Mesenchymal stem cell (in vitro differentiated cells and primary cell): ENCODE data around the gene ALDH16A1.

Source experiments
- DNase-seq: peaks from one replicate; pipeline ENCODE4 v3.0.0-alpha.2; 2013
- H2AFZ ChIP-seq: one replicate; pipeline ENCODE4 v1.6.1; 2013; ENCODE audit warnings: low read depth, mild to moderate bottlenecking, control low read depth, inconsistent platforms, low read length, moderate library complexity
- H2AK5ac ChIP-seq: 2 replicates; pipeline ENCODE4 v1.6.1; 2013; ENCODE audit warnings: low read length, moderate library complexity, mild to moderate bottlenecking, inconsistent platforms; ENCODE audit not compliant: severe bottlenecking
- H2BK120ac ChIP-seq: one replicate; pipeline ENCODE4 v1.6.1; 2013; ENCODE audit warnings: low read depth, mild to moderate bottlenecking, inconsistent platforms, low read length, moderate library complexity
- H2BK12ac ChIP-seq, 2 experiments: one replicate each; pipeline ENCODE4 v1.6.1; 2013; ENCODE audit warnings: inconsistent platforms in 2 of 2, low read length in 2 of 2, mild to moderate bottlenecking in 2 of 2, moderate library complexity in 2 of 2, control low read depth in 1 of 2
- H2BK15ac ChIP-seq: one replicate; pipeline ENCODE4 v1.6.1; 2013; ENCODE audit warnings: mild to moderate bottlenecking, low read depth, inconsistent platforms; ENCODE audit not compliant: poor library complexity, severe bottlenecking
- H2BK5ac ChIP-seq: 2 replicates; pipeline ENCODE4 v1.6.1; 2013; ENCODE audit warnings: low read depth, mild to moderate bottlenecking, low read length, control low read depth, inconsistent platforms; ENCODE audit not compliant: poor library complexity, severe bottlenecking
- H3K14ac ChIP-seq, 2 experiments: one replicate each; pipeline ENCODE4 v1.6.1; 2013; ENCODE audit warnings: inconsistent platforms in 2 of 2, low read length in 2 of 2, control low read depth in 1 of 2, mild to moderate bottlenecking in 1 of 2, moderate library complexity in 1 of 2
- H3K18ac ChIP-seq, 2 experiments: one replicate each; pipeline ENCODE4 v1.6.1; 2013; ENCODE audit warnings: inconsistent platforms in 2 of 2, low read length in 2 of 2, control low read depth in 1 of 2, low read depth in 1 of 2, mild to moderate bottlenecking in 1 of 2
- H3K23ac ChIP-seq, 2 experiments: one replicate each; pipeline ENCODE4 v1.6.1; 2013; ENCODE audit warnings: inconsistent platforms in 2 of 2, low read length in 2 of 2, mild to moderate bottlenecking in 2 of 2, moderate library complexity in 2 of 2, control low read depth in 1 of 2
- H3K27ac ChIP-seq: 2 replicates; pipeline ENCODE4 v1.5.1; 2013; ENCODE audit warnings: mild to moderate bottlenecking, moderate library complexity, low read length, control low read depth, inconsistent platforms; ENCODE audit not compliant: poor library complexity, severe bottlenecking
- H3K27me3 ChIP-seq, 2 experiments: 2 replicates each; pipeline versions ENCODE4 v1.6.1 to v1.7.0; 2013; ENCODE audit warnings: low read length in 2 of 2, mild to moderate bottlenecking in 2 of 2, moderate library complexity in 2 of 2, control low read depth in 1 of 2, inconsistent platforms in 1 of 2; ENCODE audit not compliant: control insufficient read depth in 1 of 2, insufficient read depth in 1 of 2
- H3K36me3 ChIP-seq, 2 experiments: 2 replicates each; pipeline versions ENCODE4 v1.6.1 to v1.7.0; 2013; ENCODE audit warnings: low read length in 2 of 2, control low read depth in 1 of 2, inconsistent platforms in 1 of 2, low read depth in 1 of 2, mild to moderate bottlenecking in 1 of 2; ENCODE audit not compliant: insufficient read depth in 2 of 2, control insufficient read depth in 1 of 2
- H3K4ac ChIP-seq, 2 experiments: one replicate each; pipeline ENCODE4 v1.6.1; 2013; ENCODE audit warnings: inconsistent platforms in 2 of 2, low read length in 2 of 2, mild to moderate bottlenecking in 2 of 2, moderate library complexity in 2 of 2, control low read depth in 1 of 2, low read depth in 1 of 2
- H3K4me1 ChIP-seq: 2 replicates; pipeline ENCODE4 v1.6.1; 2013; ENCODE audit warnings: low read depth, low read length, control low read depth; ENCODE audit not compliant: control insufficient read depth, insufficient read depth
- H3K4me2 ChIP-seq: 2 replicates; pipeline ENCODE4 v1.6.1; 2013; ENCODE audit warnings: low read length, mild to moderate bottlenecking, inconsistent platforms; ENCODE audit not compliant: poor library complexity, severe bottlenecking
- H3K4me3 ChIP-seq, 2 experiments: 2 replicates each; pipeline versions ENCODE4 v1.5.1 to v1.7.0; 2013; ENCODE audit warnings: low read length in 2 of 2, mild to moderate bottlenecking in 2 of 2, control low read depth in 1 of 2, low read depth in 1 of 2; ENCODE audit not compliant: insufficient read depth in 1 of 2
- H3K79me1 ChIP-seq: replicated peaks from 2 replicates; pipeline ENCODE4 v1.6.1; 2013; ENCODE audit warnings: mild to moderate bottlenecking, control low read depth, low read length, inconsistent platforms; ENCODE audit not compliant: poor library complexity, severe bottlenecking
- H3K9ac ChIP-seq: 2 replicates; pipeline ENCODE4 v1.7.0; 2013; ENCODE audit warnings: mild to moderate bottlenecking, low read length, moderate library complexity
- H3K9me3 ChIP-seq: 2 replicates; pipeline ENCODE4 v1.7.0; 2013; ENCODE audit warnings: mild to moderate bottlenecking, low read length; ENCODE audit not compliant: control insufficient read depth
- H4K8ac ChIP-seq: one replicate; pipeline ENCODE4 v1.6.1; 2013; ENCODE audit warnings: inconsistent platforms, mild to moderate bottlenecking, low read length, moderate library complexity
- H4K91ac ChIP-seq: one replicate; pipeline ENCODE4 v1.6.1; 2013; ENCODE audit warnings: mild to moderate bottlenecking, low read length, inconsistent platforms
- WGBS: methylation state at CpG from one replicate; pipeline ENCODE4 v1.1.7; 2013; ENCODE audit warnings: mixed read lengths; 5-methylcytosine and 5-hydroxymethylcytosine counted together

ALDH16A1 gene

GRCh38 chr19:49432141-49433073 lies 20.6 kb upstream of the ALDH16A1 start:
- no peaks in the 10 kb centered on the region for H3K9me3 ChIP-seq
- H2BK15ac ChIP-seq = peak overlapping the region; percentile 74
- no peak overlapping the region for H3K4ac ChIP-seq
- H3K14ac ChIP-seq = no peak overlapping the region
- WGBS = 42% methylated on average over 63 of the region's 63 CpGs
- H2BK12ac ChIP-seq = no peak overlapping the region
- DNase-seq = no peak
- H4K91ac ChIP-seq = no peak overlapping the region
- H3K27me3 ChIP-seq = peaks cover 57 to 77% of the 10 kb centered on the region in 2 experiments
- no peaks in the 10 kb centered on the region for H3K36me3 ChIP-seq
- H3K27ac ChIP-seq = no peak overlapping the region
- no peak overlapping the region for H3K9ac ChIP-seq
- H2AK5ac ChIP-seq = no peak overlapping the region
- H4K8ac ChIP-seq = no peak overlapping the region
- H2BK120ac ChIP-seq = no peak overlapping the region
- H3K23ac ChIP-seq = no peak overlapping the region
- H2BK5ac ChIP-seq = no peak overlapping the region
- H3K4me2 ChIP-seq = no peak overlapping the region
- H3K79me1 ChIP-seq = no peaks in the 10 kb centered on the region
- no peak overlapping the region for H2AFZ ChIP-seq
- no peak overlapping the region for H3K4me3 ChIP-seq
- H3K4me1 ChIP-seq = peaks cover 13% of the 10 kb centered on the region
- no peak overlapping the region for H3K18ac ChIP-seq

GRCh38 chr19:49433240-49433901 lies 19.7 kb upstream of the ALDH16A1 start:
- H3K4me1 ChIP-seq = peaks cover 6% of the 10 kb centered on the region
- H3K27ac ChIP-seq = no peak overlapping the region
- H3K4me3 ChIP-seq = no peak overlapping the region
- H3K14ac ChIP-seq = no peak overlapping the region
- H3K4ac ChIP-seq = no peak overlapping the region
- H3K9me3 ChIP-seq = no peaks in the 10 kb centered on the region
- no peak overlapping the region for H4K8ac ChIP-seq
- no peaks in the 10 kb centered on the region for H3K79me1 ChIP-seq
- H2AK5ac ChIP-seq = no peak overlapping the region
- DNase-seq = no peak
- no peak overlapping the region for H2BK15ac ChIP-seq
- H2BK120ac ChIP-seq = no peak overlapping the region
- H4K91ac ChIP-seq = no peak overlapping the region
- no peaks in the 10 kb centered on the region for H3K36me3 ChIP-seq
- 78% methylated on average over 31 of the region's 31 CpGs for WGBS
- no peak overlapping the region for H3K4me2 ChIP-seq
- H2BK12ac ChIP-seq = no peak overlapping the region
- H2AFZ ChIP-seq = no peak overlapping the region
- no peak overlapping the region for H3K23ac ChIP-seq
- H3K27me3 ChIP-seq = peaks cover 59 to 77% of the 10 kb centered on the region in 2 experiments
- H2BK5ac ChIP-seq = no peak overlapping the region
- no peak overlapping the region for H3K9ac ChIP-seq
- no peak overlapping the region for H3K18ac ChIP-seq

- H2BK120ac ChIP-seq = no peak overlapping the region
- no peaks in the 10 kb centered on the region for H3K79me1 ChIP-seq
- H3K4me3 ChIP-seq = no peak overlapping the region
- no peak overlapping the region for H3K23ac ChIP-seq
- no peak for DNase-seq
- H4K8ac ChIP-seq = no peak overlapping the region
- H3K4ac ChIP-seq = no peak overlapping the region
- no peak overlapping the region for H2BK5ac ChIP-seq
- no peak overlapping the region for H2BK12ac ChIP-seq
- no peak overlapping the region for H3K4me2 ChIP-seq
- H2AFZ ChIP-seq = no peak overlapping the region
- H2AK5ac ChIP-seq = no peak overlapping the region
- H3K36me3 ChIP-seq = no peaks in the 10 kb centered on the region
- H3K9me3 ChIP-seq = no peaks in the 10 kb centered on the region
- H4K91ac ChIP-seq = no peak overlapping the region
- no peak overlapping the region for H3K14ac ChIP-seq
- peaks cover 3% of the 10 kb centered on the region for H3K4me1 ChIP-seq
- H3K27me3 ChIP-seq = peaks cover 60 to 77% of the 10 kb centered on the region in 2 experiments
- no peak overlapping the region for H3K27ac ChIP-seq
- WGBS = 90% methylated on average over 18 of the region's 18 CpGs
- H3K9ac ChIP-seq = no peak overlapping the region
- H3K18ac ChIP-seq = no peak overlapping the region
- H2BK15ac ChIP-seq = no peak overlapping the region
Measured at GRCh38 chr19:49434907-49435583, 18.0 kb upstream of the ALDH16A1 start.

GRCh38 chr19:49435670-49436069 lies 17.4 kb upstream of the ALDH16A1 start:
- peaks cover 3% of the 10 kb centered on the region for H3K4me1 ChIP-seq
- no peak overlapping the region for H3K4me2 ChIP-seq
- H3K9me3 ChIP-seq = no peaks in the 10 kb centered on the region
- H2BK5ac ChIP-seq = no peak overlapping the region
- H3K18ac ChIP-seq = no peak overlapping the region
- DNase-seq = no peak
- no peaks in the 10 kb centered on the region for H3K36me3 ChIP-seq
- no peak overlapping the region for H3K4me3 ChIP-seq
- H3K27ac ChIP-seq = no peak overlapping the region
- no peaks in the 10 kb centered on the region for H3K79me1 ChIP-seq
- H3K9ac ChIP-seq = no peak overlapping the region
- H2AK5ac ChIP-seq = no peak overlapping the region
- H2AFZ ChIP-seq = no peak overlapping the region
- H3K23ac ChIP-seq = no peak overlapping the region
- no peak overlapping the region for H4K91ac ChIP-seq
- H3K4ac ChIP-seq = no peak overlapping the region
- H2BK12ac ChIP-seq = no peak overlapping the region
- H3K27me3 ChIP-seq = peaks cover 60 to 77% of the 10 kb centered on the region in 2 experiments
- H3K14ac ChIP-seq = no peak overlapping the region
- 95% methylated on average over 10 of the region's 10 CpGs for WGBS
- H2BK15ac ChIP-seq = no peak overlapping the region
- H4K8ac ChIP-seq = no peak overlapping the region
- no peak overlapping the region for H2BK120ac ChIP-seq
